GM12865 (cell line): ENCODE results near the gene DNPH1.

ENCODE experiments used
- DNase-seq: peaks from one replicate; pipeline ENCODE4 v3.0.0; 2010; ENCODE audit warnings: low read depth
- H3K4me3 ChIP-seq: 2 replicates; pipeline ENCODE4 v1.5.1; 2011; ENCODE audit warnings: mild to moderate bottlenecking, low read depth, low read length, control low read depth
- TF ChIP-seq, protein P1 (sequence below): IDR thresholded peaks from 2 replicates; pipeline ENCODE4 v1.5.1; 2011; ENCODE audit warnings: low read length, control low read depth, low read depth, inconsistent platforms; ENCODE audit not compliant: insufficient read depth; ENCODE audit errors: missing control alignments

The DNPH1 gene

DNA sequence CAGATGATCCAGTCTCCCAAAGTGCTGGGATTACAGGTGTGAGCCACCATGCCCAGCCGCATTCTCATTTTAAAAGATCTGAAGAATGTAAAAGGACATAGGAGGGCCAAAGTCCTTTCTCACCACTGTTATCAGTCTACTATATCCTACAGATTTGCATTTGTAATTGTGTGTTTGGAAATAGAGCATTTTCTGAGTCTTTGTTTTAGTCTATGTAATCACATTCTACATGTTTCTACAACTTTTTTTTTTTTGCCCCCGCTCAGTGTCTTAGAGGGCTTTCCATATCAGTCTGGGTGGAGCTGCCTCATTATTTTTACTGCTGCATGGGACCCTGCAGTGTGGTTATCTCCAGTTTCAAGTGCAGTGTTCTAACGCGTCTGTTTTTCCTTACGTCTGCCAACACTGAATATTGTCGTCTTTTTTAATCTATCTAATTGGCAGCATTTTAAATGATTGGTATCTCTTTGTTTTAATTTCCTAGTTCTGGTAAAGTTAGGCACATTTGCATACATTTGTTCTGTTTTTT, 39.4 kb downstream of the DNPH1 start:
- DNase-seq = no peak
- no peak overlapping the region for H3K4me3 ChIP-seq

DNA sequence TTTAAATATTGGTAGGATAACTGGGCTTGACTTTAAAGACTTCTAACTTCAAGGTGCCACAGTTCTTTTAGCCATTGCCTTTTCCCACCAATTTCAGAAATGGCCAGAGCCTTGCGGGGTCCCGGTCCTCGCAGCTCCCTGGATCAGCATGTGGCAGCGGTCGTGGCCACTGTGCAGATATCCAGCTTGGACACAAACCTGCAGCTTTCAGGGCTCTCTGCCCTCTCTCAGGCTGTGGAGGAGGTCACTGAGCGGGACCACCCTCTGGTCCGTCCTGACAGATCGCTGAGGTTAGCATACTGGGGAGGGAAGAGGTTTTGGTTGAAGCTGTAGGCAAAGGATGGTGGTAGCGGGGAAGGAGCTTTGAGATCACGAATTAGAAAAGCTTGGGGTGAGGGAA, 40.9 kb downstream of the DNPH1 start:
- no peak for DNase-seq
- H3K4me3 ChIP-seq = no peak overlapping the region
- TF ChIP-seq, protein P1, sequence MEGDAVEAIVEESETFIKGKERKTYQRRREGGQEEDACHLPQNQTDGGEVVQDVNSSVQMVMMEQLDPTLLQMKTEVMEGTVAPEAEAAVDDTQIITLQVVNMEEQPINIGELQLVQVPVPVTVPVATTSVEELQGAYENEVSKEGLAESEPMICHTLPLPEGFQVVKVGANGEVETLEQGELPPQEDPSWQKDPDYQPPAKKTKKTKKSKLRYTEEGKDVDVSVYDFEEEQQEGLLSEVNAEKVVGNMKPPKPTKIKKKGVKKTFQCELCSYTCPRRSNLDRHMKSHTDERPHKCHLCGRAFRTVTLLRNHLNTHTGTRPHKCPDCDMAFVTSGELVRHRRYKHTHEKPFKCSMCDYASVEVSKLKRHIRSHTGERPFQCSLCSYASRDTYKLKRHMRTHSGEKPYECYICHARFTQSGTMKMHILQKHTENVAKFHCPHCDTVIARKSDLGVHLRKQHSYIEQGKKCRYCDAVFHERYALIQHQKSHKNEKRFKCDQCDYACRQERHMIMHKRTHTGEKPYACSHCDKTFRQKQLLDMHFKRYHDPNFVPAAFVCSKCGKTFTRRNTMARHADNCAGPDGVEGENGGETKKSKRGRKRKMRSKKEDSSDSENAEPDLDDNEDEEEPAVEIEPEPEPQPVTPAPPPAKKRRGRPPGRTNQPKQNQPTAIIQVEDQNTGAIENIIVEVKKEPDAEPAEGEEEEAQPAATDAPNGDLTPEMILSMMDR = no peak

More for the DNA sequence above, 39.4 kb downstream of the DNPH1 start:
- TF ChIP-seq, protein P1 = no peak

DNA sequence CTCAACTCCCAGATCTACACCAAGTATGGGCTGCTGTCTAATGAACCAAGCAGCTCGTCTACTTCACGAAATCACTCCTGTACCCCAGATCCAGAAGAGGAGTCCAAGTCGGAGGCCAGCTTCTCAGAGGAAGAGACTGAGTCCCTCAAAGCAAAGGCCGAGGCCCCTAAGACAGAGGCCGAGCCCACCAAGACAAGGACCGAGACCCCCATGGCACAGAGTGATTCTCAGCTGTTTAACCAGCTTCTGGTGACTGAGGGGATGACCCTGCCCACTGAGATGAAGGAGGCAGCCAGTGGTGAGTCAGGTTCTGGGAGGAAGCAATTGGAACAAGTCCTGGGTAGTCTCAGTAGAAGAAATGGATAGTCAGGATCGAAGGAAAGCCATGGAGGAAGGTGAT, 41.5 kb downstream of the DNPH1 start:
- TF ChIP-seq, protein P1 = no peak
- no peak for DNase-seq
- H3K4me3 ChIP-seq = no peak overlapping the region

DNA sequence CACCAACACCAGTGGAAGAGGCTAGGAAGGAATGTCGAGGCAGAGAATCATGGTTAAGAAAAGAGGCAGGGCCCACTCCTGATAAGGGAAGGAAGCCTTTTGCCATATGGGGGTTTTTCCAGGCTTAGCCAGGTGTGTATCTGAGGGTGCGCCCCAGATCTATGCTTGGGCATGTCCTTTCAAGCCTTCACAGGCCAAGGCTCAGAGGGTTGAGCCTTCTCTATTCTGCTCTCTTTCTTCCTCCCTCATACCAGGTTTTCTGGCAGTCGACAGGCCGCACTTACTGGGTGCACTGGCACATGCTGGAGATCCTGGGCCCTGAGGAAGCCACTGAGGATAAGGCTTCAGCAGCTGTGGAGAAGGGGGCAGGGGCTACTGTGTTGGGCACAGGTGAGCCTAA, 42.6 kb downstream of the DNPH1 start:
- H3K4me3 ChIP-seq = no peak overlapping the region
- no peak for DNase-seq
- TF ChIP-seq, protein P1 = no peak

DNA sequence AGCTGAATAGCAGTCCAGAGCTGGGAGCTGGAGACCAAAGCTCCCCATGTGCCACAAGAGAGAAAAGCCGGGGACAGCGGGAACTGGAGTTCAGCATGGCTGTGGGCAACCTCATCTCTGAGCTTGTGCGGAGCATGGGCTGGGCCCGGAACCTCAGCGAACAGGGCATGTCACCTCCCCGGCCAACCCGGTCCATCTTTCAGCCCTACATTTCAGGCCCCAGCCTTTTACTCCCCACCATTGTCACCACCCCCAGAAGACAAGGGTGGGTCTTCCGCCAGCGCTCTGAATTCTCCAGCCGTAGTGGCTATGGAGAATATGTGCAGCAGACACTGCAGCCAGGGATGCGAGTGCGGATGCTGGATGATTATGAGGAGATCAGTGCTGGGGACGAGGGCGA, 43.3 kb downstream of the DNPH1 start:
- H3K4me3 ChIP-seq = no peak overlapping the region
- DNase-seq = no peak
- TF ChIP-seq, protein P1 = no peak

DNA sequence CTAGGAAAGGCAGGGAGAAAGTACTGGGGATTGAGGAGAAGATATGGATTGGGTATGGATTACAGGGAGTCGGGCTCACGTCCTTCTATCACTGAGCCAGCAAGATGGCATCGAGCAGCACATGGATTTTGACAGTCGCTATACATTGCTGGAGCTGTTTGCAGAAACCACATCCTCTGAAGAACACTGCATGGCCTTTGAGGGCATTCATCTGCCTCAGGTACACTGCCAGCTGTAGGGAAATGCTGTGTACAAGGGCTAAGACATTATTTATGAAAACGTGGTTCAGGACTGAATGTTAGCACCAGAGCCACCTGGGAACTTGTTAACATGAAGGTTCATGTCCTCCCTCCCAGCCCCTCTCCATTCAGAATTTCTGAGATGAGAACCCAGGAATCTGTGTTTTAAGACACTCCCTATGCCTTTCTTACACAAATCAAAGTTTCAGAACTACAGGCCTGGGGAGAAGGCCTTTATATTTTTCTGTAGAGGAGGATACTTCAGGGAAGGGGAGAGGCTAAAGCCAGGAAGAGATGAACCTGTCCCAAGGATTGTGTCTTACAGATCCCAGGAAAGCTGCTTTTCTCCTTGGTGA, 43.8 kb downstream of the DNPH1 start:
- no peak for DNase-seq
- TF ChIP-seq, protein P1 = no peak
- no peak overlapping the region for H3K4me3 ChIP-seq
